HepG2 (cell line): Measurements from ENCODE around the gene SDC1. TPM values are rescaled to one million over a fixed set of nuclear protein-coding genes. Genes with fewer than 3 reads are reported as not detected.

Source experiments
- ATAC-seq: fragments of 200-7000 bp; cut with Tn5 transposase; 3 replicates; pipeline ENCODE4 v1.9.1; 2020; ENCODE audit warnings: mild to moderate bottlenecking, moderate library complexity
- BruUV-seq: library from RNA; stranded (reverse); fragments of 400-500 nt; replicated peaks from 2 replicates; lab custom pipeline; 2021; lab: Mats Ljungman, UMichigan
- CTCF ChIA-PET: fragments of 300-600 bp; formaldehyde crosslinking; extraction: SDS; loops from one replicate; lab custom pipeline; 2021; ENCODE audit warnings: low total read pairs, inconsistent platforms, low intra/inter-chr PET ratio; lab: Yijun Ruan, JAX
- POLR2A ChIA-PET: fragments of 350-600 bp; sonication (Branson Sonifier 250); formaldehyde crosslinking; loops from one replicate; lab custom pipeline; 2020; ENCODE audit warnings: antibody characterized with exemption, inconsistent platforms; lab: Yijun Ruan, JAX
- DNase-seq: peaks from one replicate; pipeline ENCODE4 v3.0.0-alpha.2; 2015; ENCODE audit warnings: low spot score
- FAIRE-seq: peaks from 3 replicates; lab custom pipeline; 2011; peaks lifted over from hg19 to GRCh38; lab: Jason Lieb, UNC
- H2AFZ ChIP-seq: one replicate; pipeline ENCODE4 v1.6.1; 2011; ENCODE audit warnings: low read length, inconsistent platforms
- H3K27ac ChIP-seq: fragments of 300-600 bp; 3 replicates; pipeline ENCODE4 v1.8.0; 2011; ENCODE audit warnings: mixed run types, mild to moderate bottlenecking, mixed read lengths, low read length, inconsistent platforms; ENCODE audit not compliant: insufficient read depth; ENCODE audit errors: extremely low read length
- H3K27me3 ChIP-seq, 2 experiments: fragments of 200-600 bp in 1 of 2; 2 replicates in 1 of 2; 3 replicates in 1 of 2; pipeline versions ENCODE4 v1.6.0 to v1.8.0; 2011; ENCODE audit warnings: low read length in 2 of 2, mild to moderate bottlenecking in 2 of 2, moderate library complexity in 2 of 2, inconsistent platforms in 1 of 2; ENCODE audit not compliant: insufficient read depth in 2 of 2, control insufficient read depth in 1 of 2
- H3K36me3 ChIP-seq, 2 experiments: fragments of 200-600 bp in 1 of 2; replicated peaks in 1 of 2; 2 replicates in 1 of 2; 3 replicates in 1 of 2; pipeline versions ENCODE4 v1.5.1 to v1.8.0; 2011; ENCODE audit warnings: low read length in 2 of 2, inconsistent platforms in 1 of 2; ENCODE audit not compliant: insufficient read depth in 2 of 2, control insufficient read depth in 1 of 2
- H3K4me1 ChIP-seq: 2 replicates; pipeline ENCODE4 v1.5.1; 2012; ENCODE audit warnings: low read length, inconsistent platforms; ENCODE audit not compliant: insufficient read depth
- H3K4me2 ChIP-seq: 2 replicates; pipeline ENCODE4 v1.6.0; 2011; ENCODE audit warnings: low read depth, low read length, inconsistent platforms
- H3K4me3 ChIP-seq, 3 experiments: fragments of 200-600 bp in 1 of 3; sonication (generic), shearing (Covaris generic) in 1 of 3; replicated peaks in 1 of 3; 2 replicates each; pipeline ENCODE4 v1.5.1; 2011 to 2016; ENCODE audit warnings: low read length in 3 of 3, inconsistent platforms in 2 of 3, low read depth in 2 of 3, mild to moderate bottlenecking in 2 of 3, control low read depth in 1 of 3, mixed read lengths in 1 of 3; ENCODE audit not compliant: insufficient read depth in 1 of 3
- H3K79me2 ChIP-seq: one replicate; pipeline ENCODE4 v1.6.1; 2011; ENCODE audit warnings: low read length, inconsistent platforms; ENCODE audit not compliant: insufficient read depth
- H3K9ac ChIP-seq: 2 replicates; pipeline ENCODE4 v1.6.0; 2011; ENCODE audit warnings: mild to moderate bottlenecking, low read depth, low read length, inconsistent platforms; ENCODE audit not compliant: insufficient read depth
- H3K9me3 ChIP-seq: 2 replicates; pipeline ENCODE4 v1.5.1; 2012; ENCODE audit warnings: mild to moderate bottlenecking, low read length
- H4K20me1 ChIP-seq: 2 replicates; pipeline ENCODE4 v1.6.0; 2011; ENCODE audit warnings: inconsistent platforms, mild to moderate bottlenecking, low read length, moderate library complexity; ENCODE audit not compliant: insufficient read depth
- CREB1 ChIP-seq, 2 experiments: fragments of 450-650 bp in 1 of 2; IDR thresholded peaks; 2 replicates each; pipeline ENCODE4 v1.6.1; 2016 to 2017; ENCODE audit warnings: control low read depth in 1 of 2, mild to moderate bottlenecking in 1 of 2, missing compliant biosample characterization in 1 of 2, missing genetic modification characterization in 1 of 2
- RARG ChIP-seq: sonication (generic); formaldehyde crosslinking; IDR thresholded peaks from 2 replicates; pipeline ENCODE4 v1.4.0; 2020; ENCODE audit warnings: low read depth, mild to moderate bottlenecking, missing genetic modification reagents
- STAG1 ChIP-seq: sonication (generic); formaldehyde crosslinking; IDR thresholded peaks from 2 replicates; pipeline ENCODE4 v1.4.0; 2020; ENCODE audit warnings: missing genetic modification reagents
- TARDBP ChIP-seq: sonication (generic); formaldehyde crosslinking; IDR thresholded peaks from 2 replicates; pipeline ENCODE4 v1.8.0; 2022; ENCODE audit warnings: mild to moderate bottlenecking, missing genetic modification reagents
- TBX3 ChIP-seq: fragments of 450-650 bp; IDR thresholded peaks from 2 replicates; pipeline ENCODE4 v1.6.1; 2017; ENCODE audit warnings: antibody characterized with exemption, mild to moderate bottlenecking, inconsistent platforms, borderline replicate concordance
- TMF1 ChIP-seq: sonication (generic); formaldehyde crosslinking; IDR thresholded peaks from 2 replicates; pipeline ENCODE4 v1.8.1; 2022; ENCODE audit warnings: low read depth, missing genetic modification reagents
- ZNF367 ChIP-seq: sonication (generic); formaldehyde crosslinking; IDR thresholded peaks from 2 replicates; pipeline ENCODE4 v1.4.0; 2020; ENCODE audit warnings: missing genetic modification reagents, borderline replicate concordance
- ZNF550 ChIP-seq: sonication (generic); formaldehyde crosslinking; IDR thresholded peaks from 2 replicates; pipeline ENCODE4 v1.4.0; 2020; ENCODE audit warnings: mild to moderate bottlenecking, missing genetic modification reagents, borderline replicate concordance
- WGBS: methylation state at CpG from one replicate; pipeline ENCODE4 v1.1.6; 2017; ENCODE audit warnings: low lambda C conversion rate; 5-methylcytosine and 5-hydroxymethylcytosine counted together
- in situ Hi-C: cut with HindIII; loops from 2 replicates; pipeline ENCODE4 v1.10.0; 2017; ENCODE audit warnings: low pct_unique_long_range_greater_than_20kb; ENCODE audit not compliant: extremely low pct_ligation_motif_present
- intact Hi-C: fragments of 100-400 bp; cut with micrococcal nuclease; formaldehyde crosslinking; loops from one replicate; pipeline ENCODE4 v1.10.0; 2022; ENCODE audit not compliant: unreplicated experiment
- polyA plus RNA-seq, 8 experiments: library from polyadenylated mRNA; depleted of rRNA in 3 of 8; stranded (reverse) in 7 of 8; unstranded in 1 of 8; fragments of >200 nt; fragmentation: Illumina TruSeq in 4 of 8; extraction: Trizol in 4 of 8; gene quantifications; 2 replicates each; pipeline versions ENCODE4 v1.2.1 to v1.2.3, GENCODE V29; 2011 to 2016; ENCODE audit warnings: low read depth in 4 of 8, missing spikeins in 1 of 8, mixed read lengths in 1 of 8; ENCODE audit not compliant: insufficient read depth in 1 of 8
- total RNA-seq, 5 experiments: library from RNA; depleted of rRNA; stranded (reverse); fragments of >200 nt; fragmentation: Illumina TruSeq; extraction: Trizol; gene quantifications; 2 replicates each; pipeline ENCODE4 v1.2.3, GENCODE V29; 2016; ENCODE audit warnings: low read depth in 1 of 5
- TF ChIP-seq, protein P1 (sequence below): sonication (generic); formaldehyde crosslinking; IDR thresholded peaks from 2 replicates; pipeline ENCODE4 v1.4.0; 2020; ENCODE audit warnings: missing genetic modification reagents, low read depth, mild to moderate bottlenecking, borderline replicate concordance
- TF ChIP-seq, protein P2 (sequence below): sonication (generic); formaldehyde crosslinking; IDR thresholded peaks from 2 replicates; pipeline ENCODE4 v1.4.0; 2020; ENCODE audit warnings: missing genetic modification reagents
- TF ChIP-seq, protein P3 (sequence below): sonication (generic); formaldehyde crosslinking; conservative IDR thresholded peaks from 2 replicates; pipeline ENCODE4 v1.4.0; 2020; ENCODE audit warnings: mild to moderate bottlenecking, missing genetic modification reagents, moderate library complexity
- TF ChIP-seq, protein P4 (sequence below): sonication (generic); formaldehyde crosslinking; IDR thresholded peaks from 2 replicates; pipeline ENCODE4 v1.9.0; 2021; ENCODE audit warnings: missing genetic modification reagents, mild to moderate bottlenecking, borderline replicate concordance

SDC1 gene
- total and polyA plus RNA-seq, 2 of the 13 experiments (the other 11 are each of a cell fraction or from before 2014, with no cell fraction given), result 108 to 119 TPM

DNA sequence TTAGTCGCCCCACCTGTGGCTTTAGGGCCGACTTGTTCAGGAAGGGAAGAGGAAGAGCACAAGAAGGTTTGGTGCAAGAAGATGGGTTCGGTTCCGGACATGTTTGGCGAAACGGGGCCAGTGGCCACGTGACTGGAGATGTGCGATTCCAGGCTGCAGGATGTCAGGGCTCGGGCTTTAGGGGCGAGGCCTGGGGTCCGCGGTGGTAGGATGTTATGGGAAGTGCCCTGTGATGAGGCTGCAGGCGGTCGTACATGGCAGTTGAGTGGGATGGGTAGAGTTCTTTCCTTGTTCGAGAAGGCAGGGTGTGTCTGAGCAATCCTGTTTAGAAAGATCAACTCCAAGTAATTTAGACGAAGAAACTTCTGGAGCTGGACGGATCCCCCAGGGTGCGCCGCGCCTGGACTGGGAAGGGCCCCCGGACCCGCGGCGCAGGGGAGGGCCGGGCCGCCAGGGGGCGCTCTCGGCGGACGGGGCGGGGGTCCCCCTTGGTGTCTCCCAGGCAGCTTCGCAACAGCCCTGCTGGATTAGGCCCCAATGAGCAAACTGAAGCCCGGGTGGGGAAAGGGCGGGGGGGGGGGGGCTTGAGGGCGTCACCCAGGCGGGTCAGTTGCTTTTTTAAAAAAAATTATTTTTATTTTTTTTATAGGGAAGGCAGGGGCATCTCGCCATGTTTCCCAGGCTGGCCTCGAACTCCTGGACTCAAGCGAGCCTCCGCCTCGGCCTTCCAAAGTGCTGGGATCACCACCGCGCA lies 17.2 kb upstream of the SDC1 start:
- FAIRE-seq, result no peak
- TF ChIP-seq TBX3 (no peak), ZNF367 (CRISPR knock-in tag) (no peak), CREB1 (IDR thresholded peaks at IDR 0.05) (no peak), CREB1 (CRISPR knock-in tag; IDR thresholded peaks at IDR 0.05) (no peak), STAG1 (CRISPR knock-in tag) (peak; percentile 36), ZNF550 (CRISPR knock-in tag) (no peak), TMF1 (CRISPR knock-in tag) (no peak), RARG (CRISPR knock-in tag) (no peak), TARDBP (CRISPR knock-in tag) (peak; percentile 19; the same call in 1 of the 2 replicates)
- TF ChIP-seq, protein P1, sequence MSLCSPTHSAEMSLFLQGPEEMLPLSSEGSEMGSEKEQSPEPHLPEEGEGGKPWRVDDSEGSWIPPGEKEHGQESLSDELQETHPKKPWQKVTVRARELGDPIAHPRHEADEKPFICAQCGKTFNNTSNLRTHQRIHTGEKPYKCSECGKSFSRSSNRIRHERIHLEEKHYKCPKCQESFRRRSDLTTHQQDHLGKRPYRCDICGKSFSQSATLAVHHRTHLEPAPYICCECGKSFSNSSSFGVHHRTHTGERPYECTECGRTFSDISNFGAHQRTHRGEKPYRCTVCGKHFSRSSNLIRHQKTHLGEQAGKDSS, result 0 out of 2 replicates have a peak, but pooled peaks have one; percentile 15
- TF ChIP-seq, protein P2, sequence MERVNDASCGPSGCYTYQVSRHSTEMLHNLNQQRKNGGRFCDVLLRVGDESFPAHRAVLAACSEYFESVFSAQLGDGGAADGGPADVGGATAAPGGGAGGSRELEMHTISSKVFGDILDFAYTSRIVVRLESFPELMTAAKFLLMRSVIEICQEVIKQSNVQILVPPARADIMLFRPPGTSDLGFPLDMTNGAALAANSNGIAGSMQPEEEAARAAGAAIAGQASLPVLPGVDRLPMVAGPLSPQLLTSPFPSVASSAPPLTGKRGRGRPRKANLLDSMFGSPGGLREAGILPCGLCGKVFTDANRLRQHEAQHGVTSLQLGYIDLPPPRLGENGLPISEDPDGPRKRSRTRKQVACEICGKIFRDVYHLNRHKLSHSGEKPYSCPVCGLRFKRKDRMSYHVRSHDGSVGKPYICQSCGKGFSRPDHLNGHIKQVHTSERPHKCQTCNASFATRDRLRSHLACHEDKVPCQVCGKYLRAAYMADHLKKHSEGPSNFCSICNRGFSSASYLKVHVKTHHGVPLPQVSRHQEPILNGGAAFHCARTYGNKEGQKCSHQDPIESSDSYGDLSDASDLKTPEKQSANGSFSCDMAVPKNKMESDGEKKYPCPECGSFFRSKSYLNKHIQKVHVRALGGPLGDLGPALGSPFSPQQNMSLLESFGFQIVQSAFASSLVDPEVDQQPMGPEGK (CRISPR knock-in tag), result peak; percentile 58; the same call in 1 of the 2 replicates
- TF ChIP-seq, protein P3, sequence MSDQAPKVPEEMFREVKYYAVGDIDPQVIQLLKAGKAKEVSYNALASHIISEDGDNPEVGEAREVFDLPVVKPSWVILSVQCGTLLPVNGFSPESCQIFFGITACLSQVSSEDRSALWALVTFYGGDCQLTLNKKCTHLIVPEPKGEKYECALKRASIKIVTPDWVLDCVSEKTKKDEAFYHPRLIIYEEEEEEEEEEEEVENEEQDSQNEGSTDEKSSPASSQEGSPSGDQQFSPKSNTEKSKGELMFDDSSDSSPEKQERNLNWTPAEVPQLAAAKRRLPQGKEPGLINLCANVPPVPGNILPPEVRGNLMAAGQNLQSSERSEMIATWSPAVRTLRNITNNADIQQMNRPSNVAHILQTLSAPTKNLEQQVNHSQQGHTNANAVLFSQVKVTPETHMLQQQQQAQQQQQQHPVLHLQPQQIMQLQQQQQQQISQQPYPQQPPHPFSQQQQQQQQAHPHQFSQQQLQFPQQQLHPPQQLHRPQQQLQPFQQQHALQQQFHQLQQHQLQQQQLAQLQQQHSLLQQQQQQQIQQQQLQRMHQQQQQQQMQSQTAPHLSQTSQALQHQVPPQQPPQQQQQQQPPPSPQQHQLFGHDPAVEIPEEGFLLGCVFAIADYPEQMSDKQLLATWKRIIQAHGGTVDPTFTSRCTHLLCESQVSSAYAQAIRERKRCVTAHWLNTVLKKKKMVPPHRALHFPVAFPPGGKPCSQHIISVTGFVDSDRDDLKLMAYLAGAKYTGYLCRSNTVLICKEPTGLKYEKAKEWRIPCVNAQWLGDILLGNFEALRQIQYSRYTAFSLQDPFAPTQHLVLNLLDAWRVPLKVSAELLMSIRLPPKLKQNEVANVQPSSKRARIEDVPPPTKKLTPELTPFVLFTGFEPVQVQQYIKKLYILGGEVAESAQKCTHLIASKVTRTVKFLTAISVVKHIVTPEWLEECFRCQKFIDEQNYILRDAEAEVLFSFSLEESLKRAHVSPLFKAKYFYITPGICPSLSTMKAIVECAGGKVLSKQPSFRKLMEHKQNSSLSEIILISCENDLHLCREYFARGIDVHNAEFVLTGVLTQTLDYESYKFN, result 0 out of 2 replicates have a peak, but pooled peaks have one; percentile 14
- TF ChIP-seq, protein P4, sequence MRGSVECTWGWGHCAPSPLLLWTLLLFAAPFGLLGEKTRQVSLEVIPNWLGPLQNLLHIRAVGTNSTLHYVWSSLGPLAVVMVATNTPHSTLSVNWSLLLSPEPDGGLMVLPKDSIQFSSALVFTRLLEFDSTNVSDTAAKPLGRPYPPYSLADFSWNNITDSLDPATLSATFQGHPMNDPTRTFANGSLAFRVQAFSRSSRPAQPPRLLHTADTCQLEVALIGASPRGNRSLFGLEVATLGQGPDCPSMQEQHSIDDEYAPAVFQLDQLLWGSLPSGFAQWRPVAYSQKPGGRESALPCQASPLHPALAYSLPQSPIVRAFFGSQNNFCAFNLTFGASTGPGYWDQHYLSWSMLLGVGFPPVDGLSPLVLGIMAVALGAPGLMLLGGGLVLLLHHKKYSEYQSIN (CRISPR knock-in tag), result no peak

More for the DNA sequence above, 17.2 kb upstream of the SDC1 start:
- Histone ChIP-seq H3K9ac (no peak overlapping the region), H3K36me3 (no peaks in the 10 kb centered on the region), H3K27ac (no peak overlapping the region), H3K27me3 (no peaks in the 10 kb centered on the region; a peak in 1 of 5 replicates), H3K9me3 (no peaks in the 10 kb centered on the region), H3K4me2 (peak overlapping the region; percentile 48), H3K79me2 (no peaks in the 10 kb centered on the region), H4K20me1 (no peaks in the 10 kb centered on the region), H3K4me3 (peak overlapping the region in 1 of 3 experiments; percentile 11; a peak in 1 of 6 replicates), H3K4me1 (peaks cover 18% of the 10 kb centered on the region), H2AFZ (no peak overlapping the region)
- ATAC-seq, result peak; percentile 60
- no peak for DNase-seq
- in situ Hi-C loops, result no loop called here
- 59% methylated on average over 40 of the region's 43 CpGs for WGBS
- ChIA-PET POLR2A (interaction anchor here (0.7 to 1.6 kb wide), 4 partner anchors 17 to 62 kb away, joined by 3 to 4 read pairs (median 3); partner anchors contain the start of gene SDC1), CTCF (interaction anchor here (0.8 to 2.4 kb wide), 3 partner anchors 107 to 286 kb away, joined by 3 to 11 read pairs (median 4); no protein-coding TSS in a partner anchor)
- intact Hi-C loops, result no loop called here
- BruUV-seq, result no TSS peak
